Mesendoderm (in vitro differentiated cells): ENCODE results near the gene TMEM14A.

ENCODE experiments used
- DNase-seq: peaks from one replicate; pipeline ENCODE4 v3.0.0; 2013
- H2AK5ac ChIP-seq: 2 replicates; pipeline ENCODE4 v1.6.1; 2013; ENCODE audit warnings: low read length, inconsistent platforms
- H2BK120ac ChIP-seq: 2 replicates; pipeline ENCODE4 v1.6.1; 2013; ENCODE audit warnings: low read depth, mild to moderate bottlenecking, low read length, moderate library complexity, mixed read lengths
- H2BK15ac ChIP-seq: replicated peaks from 2 replicates; pipeline ENCODE4 v1.6.1; 2013; ENCODE audit warnings: low read depth, mild to moderate bottlenecking, moderate library complexity
- H2BK5ac ChIP-seq: 2 replicates; pipeline ENCODE4 v1.6.1; 2013; ENCODE audit warnings: low read length, inconsistent platforms
- H3K18ac ChIP-seq: 2 replicates; pipeline ENCODE4 v1.6.1; 2013; ENCODE audit warnings: mild to moderate bottlenecking, low read length, mixed read lengths
- H3K23ac ChIP-seq: one replicate; pipeline ENCODE4 v1.6.1; 2013; ENCODE audit warnings: low read length
- H3K27ac ChIP-seq: 2 replicates; pipeline ENCODE4 v1.5.1; 2013; ENCODE audit warnings: low read depth, mild to moderate bottlenecking, inconsistent platforms, low read length, moderate library complexity
- H3K27me3 ChIP-seq: 2 replicates; pipeline ENCODE4 v1.6.1; 2013; ENCODE audit warnings: low read length, control low read depth, mild to moderate bottlenecking, inconsistent platforms; ENCODE audit not compliant: insufficient read depth, poor library complexity
- H3K36me3 ChIP-seq: 2 replicates; pipeline ENCODE4 v1.6.1; 2013; ENCODE audit warnings: low read length, inconsistent platforms; ENCODE audit not compliant: control insufficient read depth, insufficient read depth
- H3K4ac ChIP-seq: one replicate; pipeline ENCODE4 v1.6.1; 2013; ENCODE audit warnings: low read depth, mild to moderate bottlenecking, low read length, moderate library complexity
- H3K4me1 ChIP-seq: 2 replicates; pipeline ENCODE4 v1.6.1; 2013; ENCODE audit warnings: low read depth, low read length, inconsistent platforms; ENCODE audit not compliant: control insufficient read depth
- H3K4me2 ChIP-seq: 2 replicates; pipeline ENCODE4 v1.6.1; 2013; ENCODE audit warnings: low read length
- H3K4me3 ChIP-seq: 2 replicates; pipeline ENCODE4 v1.5.1; 2013; ENCODE audit warnings: mild to moderate bottlenecking, low read length
- H3K56ac ChIP-seq: one replicate; pipeline ENCODE4 v1.6.1; 2013; ENCODE audit warnings: low read length
- H3K79me1 ChIP-seq: 2 replicates; pipeline ENCODE4 v1.6.1; 2013; ENCODE audit warnings: low read length, inconsistent platforms
- H3K79me2 ChIP-seq: 2 replicates; pipeline ENCODE4 v1.6.1; 2013; ENCODE audit warnings: mild to moderate bottlenecking, low read length; ENCODE audit not compliant: control insufficient read depth, insufficient read depth
- H3K9ac ChIP-seq: 2 replicates; pipeline ENCODE4 v1.6.1; 2013; ENCODE audit warnings: low read length, inconsistent platforms
- H4K5ac ChIP-seq: one replicate; pipeline ENCODE4 v1.6.1; 2013; ENCODE audit warnings: low read length
- H4K8ac ChIP-seq: one replicate; pipeline ENCODE4 v1.6.1; 2013; ENCODE audit warnings: low read depth, mild to moderate bottlenecking, control low read depth, low read length, moderate library complexity
- WGBS: extraction: QIAGEN DNeasy Blood & Tissue Kit; methylation state at CpG from one replicate; pipeline ENCODE4 v1.1.7; 2013; ENCODE audit warnings: low lambda C conversion rate, missing lambda C conversion rate; ENCODE audit not compliant: insufficient coverage; ENCODE audit errors: extremely low coverage; 5-methylcytosine and 5-hydroxymethylcytosine counted together

TMEM14A gene

DNA sequence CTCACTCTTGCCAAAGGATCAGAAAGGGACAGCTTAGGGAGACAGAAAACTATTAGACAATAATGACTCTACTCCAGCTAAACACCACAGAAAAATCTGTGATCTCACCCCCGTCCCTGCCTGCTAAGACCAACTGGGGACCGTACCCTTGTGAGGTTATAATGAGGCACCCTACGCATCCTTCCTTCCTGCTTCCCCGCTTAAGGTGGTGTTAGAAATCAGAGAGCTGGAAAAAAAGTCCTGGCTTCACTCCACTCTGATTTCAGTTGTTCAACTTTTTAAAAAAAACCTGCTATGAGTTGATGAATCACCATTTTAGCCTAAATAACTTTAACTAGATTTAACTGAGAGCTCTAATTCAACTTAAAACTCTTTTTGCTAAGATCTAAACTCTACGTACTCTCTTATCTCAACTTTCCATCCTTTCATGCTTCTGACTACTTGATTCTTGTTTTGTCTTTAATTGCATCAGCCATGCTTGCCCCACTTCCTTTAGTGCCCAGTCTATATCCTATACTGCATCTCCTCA lies 35.8 kb upstream of the TMEM14A start:
- Histone ChIP-seq H2BK15ac (no peak overlapping the region), H3K27me3 (no peaks in the 10 kb centered on the region), H3K4me2 (no peak overlapping the region), H2AK5ac (no peak overlapping the region), H3K9ac (no peak overlapping the region), H3K36me3 (no peaks in the 10 kb centered on the region), H3K27ac (no peak overlapping the region), H3K79me1 (no peaks in the 10 kb centered on the region), H3K4me1 (no peaks in the 10 kb centered on the region), H3K4me3 (no peak overlapping the region), H3K56ac (no peak overlapping the region), H4K5ac (no peak overlapping the region), H3K4ac (no peak overlapping the region), H3K23ac (no peak overlapping the region), H2BK120ac (no peak overlapping the region), H2BK5ac (no peak overlapping the region), H3K79me2 (no peaks in the 10 kb centered on the region), H3K18ac (no peak overlapping the region), H4K8ac (no peak overlapping the region)
- 100% methylated on average over 1 of the region's 5 CpGs for WGBS
- DNase-seq = no peak

DNA sequence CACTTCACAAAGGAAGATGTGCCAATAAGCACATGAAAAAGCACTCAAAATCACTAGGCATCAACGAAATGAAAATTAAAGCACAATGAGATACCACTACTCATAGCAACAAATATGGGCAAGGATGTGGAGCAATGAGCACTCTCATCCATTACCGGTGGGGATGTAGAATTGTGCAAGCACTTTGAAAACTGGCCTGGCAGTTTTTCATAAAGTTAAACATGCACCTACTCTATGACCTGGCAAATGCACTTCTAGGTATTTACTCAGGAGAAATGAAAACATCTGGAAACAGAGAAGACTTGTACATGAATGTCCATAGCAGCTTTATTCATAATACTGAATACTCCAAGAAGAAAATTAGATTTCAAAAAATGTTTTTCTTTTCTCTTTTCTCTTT lies 34.1 kb upstream of the TMEM14A start:
- H2BK5ac ChIP-seq = no peak overlapping the region
- no CpG with 5 or more reads among the region's 2 CpGs for WGBS

DNA sequence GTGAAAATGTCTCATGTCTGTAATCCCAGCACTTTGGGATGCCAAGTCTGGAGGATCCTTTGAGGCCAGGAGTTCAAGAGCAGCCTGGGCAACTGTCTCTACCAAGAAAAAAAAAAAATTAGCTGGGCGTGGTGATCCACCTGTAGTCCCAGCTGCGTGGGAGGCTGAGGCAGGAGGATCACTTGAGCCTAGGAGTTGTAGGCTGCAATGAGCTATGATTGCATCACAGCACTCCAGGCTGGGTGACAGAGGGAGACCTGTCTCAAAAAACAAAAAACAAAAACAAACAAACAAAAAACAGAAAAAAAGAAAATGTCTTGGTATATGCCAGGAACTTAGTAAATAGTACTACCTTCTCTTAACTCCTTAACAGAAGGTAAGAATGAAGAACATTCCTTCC lies 31.4 kb upstream of the TMEM14A start:
- H3K79me1 ChIP-seq = no peaks in the 10 kb centered on the region
- no peak overlapping the region for H4K8ac ChIP-seq
- no peak overlapping the region for H4K5ac ChIP-seq
- H2BK15ac ChIP-seq = no peak overlapping the region
- H3K56ac ChIP-seq = no peak overlapping the region
- no peak overlapping the region for H2BK5ac ChIP-seq
- no peaks in the 10 kb centered on the region for H3K4me1 ChIP-seq
- H3K4ac ChIP-seq = no peak overlapping the region
- no CpG with 5 or more reads among the region's 2 CpGs for WGBS
- H3K23ac ChIP-seq = no peak overlapping the region
- H3K27me3 ChIP-seq = no peaks in the 10 kb centered on the region
- no peaks in the 10 kb centered on the region for H3K36me3 ChIP-seq
- no peak overlapping the region for H3K18ac ChIP-seq
- H3K79me2 ChIP-seq = no peaks in the 10 kb centered on the region
- H3K4me3 ChIP-seq = no peak overlapping the region
- no peak for DNase-seq
- H3K4me2 ChIP-seq = no peak overlapping the region
- H2AK5ac ChIP-seq = no peak overlapping the region
- H2BK120ac ChIP-seq = no peak overlapping the region
- H3K9ac ChIP-seq = no peak overlapping the region
- no peak overlapping the region for H3K27ac ChIP-seq

More for the DNA sequence above, 34.1 kb upstream of the TMEM14A start:
- Histone ChIP-seq H3K23ac (no peak overlapping the region), H3K18ac (no peak overlapping the region), H3K4me1 (no peaks in the 10 kb centered on the region), H4K5ac (no peak overlapping the region), H4K8ac (no peak overlapping the region), H3K56ac (no peak overlapping the region), H3K4ac (no peak overlapping the region), H3K36me3 (no peaks in the 10 kb centered on the region), H3K27ac (no peak overlapping the region), H3K4me2 (no peak overlapping the region), H3K79me2 (no peaks in the 10 kb centered on the region), H2BK15ac (no peak overlapping the region), H2BK120ac (no peak overlapping the region), H3K27me3 (no peaks in the 10 kb centered on the region), H3K4me3 (no peak overlapping the region), H3K79me1 (no peaks in the 10 kb centered on the region), H2AK5ac (no peak overlapping the region), H3K9ac (no peak overlapping the region)
- DNase-seq = no peak

DNA sequence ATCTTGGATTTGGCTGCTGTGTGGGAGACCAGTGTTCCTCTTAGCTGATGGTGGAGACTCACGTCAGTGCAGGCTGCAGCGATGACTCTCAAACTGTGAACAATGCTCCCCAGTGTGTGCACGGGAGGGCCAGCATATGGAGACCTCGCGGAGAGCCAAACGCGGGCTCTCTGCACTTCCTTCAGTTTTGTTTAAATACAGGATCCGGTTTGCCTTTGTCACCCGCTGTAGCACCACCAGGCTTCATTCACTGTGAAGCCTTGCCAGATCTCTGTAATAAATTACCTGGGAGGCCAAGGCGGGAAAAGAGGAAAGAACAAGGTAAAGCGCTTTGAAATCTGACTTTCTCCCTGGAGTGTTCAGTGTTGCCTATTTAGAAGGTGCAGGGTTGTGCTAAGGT lies 30.7 kb upstream of the TMEM14A start:
- Histone ChIP-seq H3K18ac (no peak overlapping the region), H2AK5ac (no peak overlapping the region), H3K79me2 (no peaks in the 10 kb centered on the region), H2BK5ac (no peak overlapping the region), H3K27ac (no peak overlapping the region), H2BK15ac (no peak overlapping the region), H3K4ac (no peak overlapping the region), H4K8ac (no peak overlapping the region), H3K79me1 (no peaks in the 10 kb centered on the region), H3K36me3 (no peaks in the 10 kb centered on the region), H3K56ac (no peak overlapping the region), H3K4me2 (no peak overlapping the region), H3K4me1 (no peaks in the 10 kb centered on the region), H3K23ac (no peak overlapping the region), H2BK120ac (no peak overlapping the region), H3K9ac (no peak overlapping the region), H4K5ac (no peak overlapping the region), H3K4me3 (no peak overlapping the region), H3K27me3 (no peaks in the 10 kb centered on the region)
- no peak for DNase-seq
- WGBS = no CpG with 5 or more reads among the region's 11 CpGs

DNA sequence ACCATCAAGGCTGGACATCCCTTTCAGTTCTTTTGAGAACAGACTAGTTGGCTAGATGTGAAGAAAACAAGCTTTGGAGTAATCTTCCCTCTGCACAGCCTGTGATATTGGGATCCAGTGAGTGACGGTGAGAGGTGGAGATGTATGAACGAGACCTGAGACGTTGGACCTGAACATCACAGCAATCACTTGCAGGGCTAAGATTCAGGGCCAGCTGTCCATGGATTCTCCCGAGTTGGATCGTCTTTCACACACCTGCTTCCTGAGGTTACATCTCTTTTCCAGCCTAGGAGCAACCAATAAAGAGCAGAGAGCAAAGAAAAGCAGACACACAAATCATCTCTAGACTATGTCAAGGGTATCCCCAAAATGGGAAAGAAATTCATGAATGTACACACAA lies 30.0 kb upstream of the TMEM14A start:
- no peak for DNase-seq
- H3K4ac ChIP-seq = no peak overlapping the region
- no peak overlapping the region for H4K8ac ChIP-seq
- no peak overlapping the region for H3K4me2 ChIP-seq
- H3K4me3 ChIP-seq = no peak overlapping the region
- H3K36me3 ChIP-seq = no peaks in the 10 kb centered on the region
- H2BK120ac ChIP-seq = no peak overlapping the region
- no CpG with 5 or more reads among the region's 5 CpGs for WGBS
- H4K5ac ChIP-seq = no peak overlapping the region
- no peaks in the 10 kb centered on the region for H3K4me1 ChIP-seq
- H3K18ac ChIP-seq = no peak overlapping the region
- no peak overlapping the region for H2BK5ac ChIP-seq
- no peak overlapping the region for H2BK15ac ChIP-seq
- H3K79me1 ChIP-seq = no peaks in the 10 kb centered on the region
- H3K27me3 ChIP-seq = no peaks in the 10 kb centered on the region
- H3K79me2 ChIP-seq = no peaks in the 10 kb centered on the region
- no peak overlapping the region for H3K56ac ChIP-seq
- H3K27ac ChIP-seq = no peak overlapping the region
- no peak overlapping the region for H2AK5ac ChIP-seq
- H3K23ac ChIP-seq = no peak overlapping the region
- no peak overlapping the region for H3K9ac ChIP-seq

DNA sequence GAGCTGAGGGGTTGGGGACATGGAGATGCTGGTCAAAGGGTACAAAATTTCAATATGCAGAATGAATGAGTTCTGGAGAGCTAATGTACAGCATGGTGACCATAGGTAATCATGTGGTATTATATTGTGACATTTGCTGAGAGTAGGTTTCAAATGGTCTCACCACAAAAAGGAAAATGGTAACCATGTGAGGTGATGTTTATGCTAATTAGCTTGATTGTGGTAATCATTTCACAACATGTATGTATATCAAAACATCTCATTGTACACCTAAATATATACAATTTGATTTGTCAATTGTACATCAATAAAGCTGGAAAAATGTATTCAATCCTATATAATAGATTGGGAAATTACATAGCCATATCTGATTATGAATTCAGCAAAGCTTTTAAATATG lies 29.5 kb upstream of the TMEM14A start:
- Histone ChIP-seq H3K27ac (no peak overlapping the region), H3K4me1 (no peaks in the 10 kb centered on the region), H3K4me3 (no peak overlapping the region), H4K5ac (no peak overlapping the region), H3K79me1 (no peaks in the 10 kb centered on the region), H3K79me2 (no peaks in the 10 kb centered on the region), H2AK5ac (no peak overlapping the region), H2BK15ac (no peak overlapping the region), H3K4ac (no peak overlapping the region), H2BK120ac (no peak overlapping the region), H4K8ac (no peak overlapping the region), H3K56ac (no peak overlapping the region), H3K9ac (no peak overlapping the region), H3K18ac (no peak overlapping the region), H3K27me3 (no peaks in the 10 kb centered on the region), H3K4me2 (no peak overlapping the region), H3K36me3 (no peaks in the 10 kb centered on the region), H3K23ac (no peak overlapping the region), H2BK5ac (no peak overlapping the region)
- no peak for DNase-seq
